HG03159 (cell line): Measurements from ENCODE around the gene NPAS3.

Source experiments
- ATAC-seq: cut with Tn5 transposase; IDR thresholded peaks from one replicate; pipeline ENCODE4 v1.9.1; 2021; ENCODE audit warnings: mild to moderate bottlenecking, moderate library complexity; ENCODE audit not compliant: unreplicated experiment

The NPAS3 gene

DNA sequence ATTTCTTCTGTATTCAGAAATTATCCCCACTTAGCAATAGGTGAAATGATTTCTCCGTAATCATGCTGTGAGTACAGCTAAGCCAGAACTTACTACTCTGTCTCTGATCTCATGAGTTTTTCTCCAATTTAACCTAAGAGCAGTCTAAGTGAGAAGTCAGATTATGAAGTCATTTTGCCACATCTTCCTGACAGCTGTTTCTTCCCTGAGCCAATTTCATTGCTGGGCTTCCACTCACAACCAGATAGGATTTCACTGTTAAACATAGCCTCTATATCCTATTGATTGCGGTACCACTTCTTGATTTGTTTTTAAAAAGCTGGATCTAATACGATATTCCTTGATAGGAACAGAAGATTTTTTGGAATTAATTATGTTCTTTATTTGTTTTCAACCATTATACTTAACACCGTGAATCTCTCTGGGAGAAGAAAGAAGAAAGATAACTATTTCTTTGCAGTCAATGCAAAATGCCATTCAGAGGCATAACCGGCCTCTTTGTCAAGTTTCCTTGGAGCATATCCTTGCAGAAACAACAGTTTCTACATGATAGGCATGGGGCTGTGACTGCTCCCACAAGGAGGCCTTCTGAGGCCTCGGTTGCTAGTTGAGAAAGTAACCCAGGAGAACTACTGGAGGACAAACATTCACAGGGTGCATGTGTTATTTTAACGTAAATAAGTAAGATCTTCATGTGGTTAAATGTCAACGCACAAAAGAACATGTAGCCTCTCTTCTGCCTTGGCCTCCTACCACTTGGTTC, 212.2 kb downstream of the NPAS3 start:
- no peak for ATAC-seq

DNA sequence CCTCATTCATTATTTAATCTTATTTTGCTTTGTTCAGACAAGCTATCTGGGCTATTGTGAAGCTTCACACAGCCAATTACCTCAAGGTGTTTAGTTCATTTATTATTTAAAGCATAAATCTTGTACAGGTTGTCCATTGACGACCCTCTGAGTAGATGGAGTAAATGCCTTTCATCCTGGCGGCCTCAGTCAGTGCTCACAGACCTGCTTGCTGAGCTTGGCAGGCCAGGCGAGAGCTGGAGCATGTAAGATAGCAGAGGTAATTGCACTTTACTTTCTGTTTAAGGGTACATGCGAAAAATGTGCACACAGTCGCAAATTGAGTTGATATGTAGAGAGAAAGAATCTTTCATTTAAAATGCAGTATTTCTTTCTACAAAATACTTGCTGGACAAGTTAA, 224.4 kb downstream of the NPAS3 start:
- ATAC-seq = no peak

GRCh38 chr14:33163600-33163999, 224.9 kb downstream of the NPAS3 start:
- ATAC-seq = no peak

DNA sequence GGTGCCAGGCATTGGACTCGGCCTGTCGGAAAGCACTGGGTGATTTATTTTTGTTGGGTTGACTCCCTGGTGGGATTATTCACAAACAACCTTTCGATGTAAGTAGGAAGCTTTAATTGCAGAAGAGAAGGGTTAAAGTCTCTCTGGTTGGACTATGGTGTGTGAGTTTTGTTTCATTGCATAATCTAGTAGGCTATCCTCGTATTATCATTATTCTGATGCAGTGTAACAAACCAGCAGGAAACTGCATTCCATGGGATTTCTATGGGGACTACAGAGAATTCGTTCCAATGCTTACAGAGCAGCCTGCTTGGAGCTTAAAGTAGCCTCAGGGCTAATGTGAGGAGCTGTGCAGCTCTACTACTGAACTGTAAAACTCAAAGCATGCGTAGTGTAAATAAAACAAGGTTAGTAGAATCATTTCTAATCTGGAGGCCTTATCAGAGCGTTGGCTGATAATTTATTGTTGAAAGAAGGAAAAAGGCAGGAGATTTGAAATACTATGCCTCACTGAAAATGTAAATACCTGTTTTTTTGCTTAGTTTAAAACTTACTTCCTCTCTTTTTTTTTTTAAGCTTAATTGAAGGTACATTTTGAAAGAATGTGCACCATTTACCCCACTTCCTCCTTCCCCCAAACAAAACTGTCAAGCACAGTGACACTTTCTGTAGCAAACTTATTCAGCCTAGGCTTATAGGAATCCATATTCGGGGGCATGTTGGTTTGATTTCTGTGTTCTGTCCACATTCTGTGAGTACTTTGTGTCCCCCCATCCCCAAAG, 226.7 kb downstream of the NPAS3 start:
- no peak for ATAC-seq

GRCh38 chr14:33165926-33166289, 227.2 kb downstream of the NPAS3 start:
- ATAC-seq = no peak

- no peak for ATAC-seq
Measured at GRCh38 chr14:33175951-33176350, 237.3 kb downstream of the NPAS3 start.

DNA sequence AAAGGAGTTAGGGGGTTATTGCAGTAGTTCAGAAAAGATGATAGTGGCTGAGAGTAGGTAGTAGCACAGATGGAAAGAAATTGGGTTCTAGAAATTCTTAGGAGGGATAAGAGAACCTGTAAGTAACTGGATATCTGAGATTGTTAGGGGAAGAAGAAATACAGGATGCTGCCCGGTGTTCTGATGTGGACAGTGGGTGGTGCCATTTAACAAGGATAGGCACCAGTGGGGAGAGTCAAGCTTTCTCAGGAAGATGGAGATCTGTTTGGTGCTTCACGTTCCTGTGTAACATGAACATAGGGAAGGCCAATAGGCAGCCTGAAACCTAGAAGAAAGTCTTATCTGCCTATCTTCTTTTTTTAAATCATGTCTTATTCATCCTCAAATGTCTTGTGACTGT, 245.9 kb downstream of the NPAS3 start:
- ATAC-seq = no peak

- no peak for ATAC-seq
Measured at GRCh38 chr14:33186656-33187055, 248.0 kb downstream of the NPAS3 start.

GRCh38 chr14:33188880-33189279, 250.2 kb downstream of the NPAS3 start:
- ATAC-seq = no peak

- ATAC-seq = no peak
Measured at GRCh38 chr14:33191855-33192254, 253.2 kb downstream of the NPAS3 start.

DNA sequence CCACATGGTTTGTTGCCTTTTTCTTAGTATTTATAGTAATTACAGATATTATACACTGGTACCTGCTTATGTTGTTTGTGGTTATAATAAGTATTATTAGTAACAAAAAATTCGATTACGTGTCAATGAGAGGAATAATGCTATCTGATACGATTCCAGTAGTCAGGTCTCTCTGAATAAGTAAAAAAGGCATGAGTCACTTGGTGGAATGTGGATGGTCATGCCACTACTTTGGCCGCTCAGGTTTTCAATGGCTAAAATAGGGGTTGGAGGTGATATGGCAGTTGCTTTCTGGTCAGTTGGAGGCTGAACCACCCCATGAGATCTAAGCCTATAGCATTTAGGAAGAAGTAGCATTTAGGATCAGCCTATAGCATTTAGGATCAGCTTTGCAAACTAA, 255.9 kb downstream of the NPAS3 start:
- ATAC-seq = no peak

GRCh38 chr14:33198684-33199083, 260.0 kb downstream of the NPAS3 start:
- ATAC-seq = no peak

GRCh38 chr14:33201116-33201515, 262.4 kb downstream of the NPAS3 start:
- ATAC-seq = no peak

GRCh38 chr14:33206981-33207380, 268.3 kb downstream of the NPAS3 start:
- ATAC-seq = no peak

DNA sequence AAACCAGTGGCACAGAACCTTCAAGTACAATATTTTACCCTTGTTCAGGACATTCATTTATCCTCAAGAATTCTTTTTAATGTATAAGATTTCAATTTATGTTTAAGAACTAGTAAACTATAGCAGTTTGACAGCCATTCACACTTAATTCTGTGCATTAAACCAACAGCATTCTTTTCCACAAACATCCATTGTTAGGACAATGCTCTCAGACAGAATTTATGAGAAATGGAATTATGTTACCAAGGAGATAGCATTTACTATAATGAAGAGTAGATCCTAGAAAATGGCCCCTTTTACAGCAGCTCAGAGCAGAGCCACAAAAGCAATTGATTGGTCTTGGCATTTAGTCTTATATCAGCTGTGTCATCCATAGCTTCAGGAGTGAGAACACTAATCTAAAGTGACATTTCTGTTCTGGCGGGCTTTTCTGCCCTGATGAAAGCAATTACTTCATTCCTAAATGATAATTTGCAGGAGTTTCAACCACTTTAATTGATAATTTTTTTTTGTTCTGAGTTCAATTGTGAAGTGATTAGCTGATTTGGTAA, 268.9 kb downstream of the NPAS3 start:
- no peak for ATAC-seq

DNA sequence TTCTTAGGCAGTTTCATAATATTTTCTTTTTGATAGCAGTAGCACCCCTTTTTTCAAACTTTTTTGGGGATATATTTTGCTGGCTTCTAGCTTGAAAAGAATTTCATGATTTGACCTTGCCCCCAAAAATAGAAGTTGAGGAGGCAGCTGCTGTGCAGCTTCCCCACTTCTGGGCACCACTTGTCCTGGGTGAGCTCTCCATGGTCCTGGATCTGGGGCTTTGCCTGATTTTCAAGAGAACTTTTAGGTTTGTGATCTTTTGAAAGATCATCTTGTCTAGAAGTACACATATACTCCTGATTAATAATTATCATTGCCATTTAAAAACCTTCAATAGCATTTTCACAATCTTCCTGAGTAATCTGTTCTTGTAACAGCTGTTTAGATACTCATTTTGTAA, 271.6 kb downstream of the NPAS3 start:
- no peak for ATAC-seq

- no peak for ATAC-seq
Measured at GRCh38 chr14:33218026-33218425, 279.3 kb downstream of the NPAS3 start.

DNA sequence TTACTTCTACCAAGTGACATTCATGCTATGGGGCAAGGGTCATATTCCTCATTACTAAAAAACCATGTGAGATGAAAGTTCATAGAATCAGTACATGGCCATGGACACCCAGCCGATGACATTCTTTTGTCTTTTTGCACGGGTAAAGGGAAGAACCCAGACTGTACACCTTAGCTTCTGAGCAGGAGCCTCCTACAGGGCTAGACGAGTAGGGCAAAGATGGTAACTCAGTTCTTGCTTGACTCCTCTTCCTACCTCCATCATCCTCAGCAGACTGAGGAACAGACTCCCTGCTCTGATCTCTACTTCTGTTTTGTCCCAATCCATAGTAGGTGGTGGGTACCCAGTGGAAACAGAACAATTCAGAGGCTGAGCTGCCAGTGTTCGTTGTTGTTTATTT, 281.3 kb downstream of the NPAS3 start:
- ATAC-seq = no peak

DNA sequence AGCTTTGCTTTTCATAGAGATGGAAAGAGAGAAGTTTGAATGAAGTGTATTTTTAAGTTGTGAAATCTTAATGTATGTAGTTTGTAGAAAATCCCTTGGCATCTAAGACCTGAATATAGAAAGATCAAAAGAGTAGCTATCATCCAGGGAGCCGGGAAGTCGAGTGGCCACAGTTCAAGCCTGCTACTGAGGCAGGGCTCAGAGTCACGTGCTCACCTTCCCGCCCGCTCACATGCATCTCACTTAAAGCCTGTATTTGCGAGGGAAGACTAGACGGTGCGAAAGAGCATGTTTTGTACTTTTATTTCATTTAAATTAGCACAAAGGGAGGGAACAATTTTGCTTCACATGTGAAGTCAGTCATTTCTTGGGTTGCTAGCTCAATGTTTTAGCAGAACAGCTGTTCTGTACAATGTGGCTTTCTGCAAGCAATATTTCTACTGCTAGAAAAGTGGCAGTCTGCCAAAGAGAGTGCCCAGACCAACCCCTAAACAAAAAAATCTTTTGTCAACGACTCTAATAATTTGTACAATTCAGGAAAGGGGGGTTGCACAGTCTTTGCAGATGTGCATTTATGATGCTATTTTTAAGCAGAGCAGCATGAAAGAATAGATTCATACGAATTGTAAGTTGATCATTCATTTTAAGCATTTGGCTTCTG, 290.7 kb downstream of the NPAS3 start:
- no peak for ATAC-seq

GRCh38 chr14:33230021-33230420, 291.3 kb downstream of the NPAS3 start:
- ATAC-seq = no peak

- no peak for ATAC-seq
Measured at GRCh38 chr14:33232031-33232430, 293.4 kb downstream of the NPAS3 start.
